CD8-positive, alpha-beta memory T cell (primary cell): ENCODE results near the gene PRKAR1B. TPM values are rescaled to one million over a fixed set of nuclear protein-coding genes. Genes with fewer than 3 reads are reported as not detected.

Source experiments
- CTCF ChIA-PET: fragments of 350-600 bp; sonication (Branson Sonifier 250); formaldehyde crosslinking; loops from one replicate; lab custom pipeline; 2021; ENCODE audit warnings: antibody characterized with exemption; lab: Charles Lee
- POLR2A ChIA-PET: fragments of 350-600 bp; sonication (Branson Sonifier 250); formaldehyde crosslinking; loops from one replicate; lab custom pipeline; 2021; ENCODE audit warnings: antibody characterized with exemption; lab: Charles Lee
- DNase-seq, 5 donors: peaks; one replicate each; pipeline versions ENCODE4 v3.0.0 to v3.0.0-alpha.2; 2020 to 2022; ENCODE audit warnings: mixed read lengths in 1 of 5
- H3K27ac ChIP-seq: one replicate; pipeline ENCODE4 v1.7.0; 2013; ENCODE audit warnings: low read depth, mild to moderate bottlenecking, low read length, moderate library complexity
- H3K27me3 ChIP-seq: 2 replicates; pipeline ENCODE4 v1.7.0; 2013; ENCODE audit warnings: low read length, mild to moderate bottlenecking; ENCODE audit not compliant: insufficient read depth, poor library complexity, severe bottlenecking
- H3K36me3 ChIP-seq: 2 replicates; pipeline ENCODE4 v1.7.0; 2013; ENCODE audit warnings: mild to moderate bottlenecking, low read length, moderate library complexity; ENCODE audit not compliant: insufficient read depth
- H3K4me1 ChIP-seq: 2 replicates; pipeline ENCODE4 v1.7.0; 2013; ENCODE audit warnings: mild to moderate bottlenecking, low read length, moderate library complexity; ENCODE audit not compliant: insufficient read depth
- H3K4me3 ChIP-seq: 2 replicates; pipeline ENCODE4 v1.7.0; 2013; ENCODE audit warnings: mild to moderate bottlenecking, low read length
- H3K9me3 ChIP-seq: 2 replicates; pipeline ENCODE4 v1.7.0; 2013; ENCODE audit warnings: mild to moderate bottlenecking, low read length
- H3K27ac Mint-ChIP-seq, 8 donors: one replicate each; pipeline ENCODE4 v1.8.0; 2020 to 2021; ENCODE audit warnings: mixed read lengths in 8 of 8, mild to moderate bottlenecking in 6 of 8, inconsistent platforms in 3 of 8, moderate library complexity in 3 of 8
- H3K27me3 Mint-ChIP-seq, 2 donors: one replicate each; pipeline ENCODE4 v1.8.0; 2020 to 2021; ENCODE audit warnings: mixed read lengths in 2 of 2, mild to moderate bottlenecking in 1 of 2, moderate library complexity in 1 of 2
- H3K36me3 Mint-ChIP-seq, 3 donors: one replicate each; pipeline ENCODE4 v1.8.0; 2020 to 2021; ENCODE audit warnings: mixed read lengths in 3 of 3, inconsistent platforms in 1 of 3, mild to moderate bottlenecking in 1 of 3
- H3K4me1 Mint-ChIP-seq, 3 donors: one replicate each; pipeline ENCODE4 v1.8.0; 2020 to 2021; ENCODE audit warnings: mixed read lengths in 3 of 3, inconsistent platforms in 1 of 3, mild to moderate bottlenecking in 1 of 3
- H3K4me3 Mint-ChIP-seq, 7 donors: one replicate each; pipeline ENCODE4 v1.8.0; 2020 to 2021; ENCODE audit warnings: mixed read lengths in 7 of 7, mild to moderate bottlenecking in 6 of 7, moderate library complexity in 4 of 7, inconsistent platforms in 2 of 7
- H3K9me3 Mint-ChIP-seq, 5 donors: one replicate each; pipeline ENCODE4 v1.8.0; 2020 to 2022; ENCODE audit warnings: mixed read lengths in 5 of 5, mild to moderate bottlenecking in 3 of 5, moderate library complexity in 2 of 5, inconsistent platforms in 1 of 5
- polyA plus RNA-seq: library from polyadenylated mRNA; unstranded; fragments of 300-500 nt; fragmentation: Illumina TruSeq; gene quantifications from one replicate; pipeline ENCODE4 v1.2.3, GENCODE V29; 2021
- total RNA-seq, 2 experiments: library from RNA; stranded (reverse); gene quantifications; one replicate each; pipeline ENCODE4 v1.2.3, GENCODE V29; 2021

Gene PRKAR1B
- total and polyA plus RNA-seq, 3 experiments from 2014 or later = 8.1 to 32.4 (median 28.3) TPM

- no peaks in the 10 kb centered on the region for H3K27me3 Mint-ChIP-seq
- POLR2A ChIA-PET = no interaction called here
Measured at GRCh38 chr7:690478-691360, 36.4 kb downstream of the PRKAR1B start.

GRCh38 chr7:685540-685939, 41.5 kb downstream of the PRKAR1B start:
- H3K4me1 ChIP-seq = no peaks in the 10 kb centered on the region
- no peak overlapping the region for H3K4me3 Mint-ChIP-seq
- no peak for DNase-seq
- no peak overlapping the region for H3K27ac Mint-ChIP-seq
- peaks cover 18 to 38% (median 28%) of the 10 kb centered on the region in 5 donors for H3K9me3 Mint-ChIP-seq
- H3K4me1 Mint-ChIP-seq = no peaks in the 10 kb centered on the region
- H3K36me3 Mint-ChIP-seq = peaks cover 16 to 44% (median 26%) of the 10 kb centered on the region in 3 donors
- H3K27ac ChIP-seq = no peak overlapping the region
- no peaks in the 10 kb centered on the region for H3K27me3 Mint-ChIP-seq
- H3K27me3 ChIP-seq = no peaks in the 10 kb centered on the region
- peaks cover 11% of the 10 kb centered on the region for H3K9me3 ChIP-seq
- POLR2A ChIA-PET = no interaction called here
- CTCF ChIA-PET = no interaction called here
- no peaks in the 10 kb centered on the region for H3K36me3 ChIP-seq
- no peak overlapping the region for H3K4me3 ChIP-seq

More at GRCh38 chr7:690478-691360, 36.4 kb downstream of the PRKAR1B start:
- H3K4me3 ChIP-seq = no peak overlapping the region
- no peak overlapping the region for H3K27ac ChIP-seq
- H3K4me1 ChIP-seq = no peaks in the 10 kb centered on the region
- H3K9me3 Mint-ChIP-seq = peaks cover 18 to 35% (median 26%) of the 10 kb centered on the region in 5 donors
- H3K36me3 ChIP-seq = no peaks in the 10 kb centered on the region
- CTCF ChIA-PET = interaction anchor here (0.8 kb wide), 1 partner anchor 13 kb away, joined by 3 read pairs; no protein-coding TSS in a partner anchor
- H3K4me1 Mint-ChIP-seq = no peaks in the 10 kb centered on the region
- DNase-seq = peak in 1 of 5 donors; percentile 30
- peaks cover 13 to 34% (median 22%) of the 10 kb centered on the region in 3 donors for H3K36me3 Mint-ChIP-seq
- peaks cover 11% of the 10 kb centered on the region for H3K9me3 ChIP-seq
- no peaks in the 10 kb centered on the region for H3K27me3 ChIP-seq
- H3K4me3 Mint-ChIP-seq = no peak overlapping the region
- peak overlapping the region in 1 of 8 donors; percentile 89 for H3K27ac Mint-ChIP-seq

- H3K4me3 ChIP-seq = no peak overlapping the region
- Mint-ChIP-seq H3K27ac (peak overlapping the region in 1 of 8 donors; percentile 9), H3K4me3 (no peak overlapping the region), H3K9me3 (peaks cover 18 to 33% (median 24%) of the 10 kb centered on the region in 5 donors), H3K27me3 (peaks cover 0 to 1% of the 10 kb centered on the region in 2 donors), H3K4me1 (no peaks in the 10 kb centered on the region), H3K36me3 (peaks cover 19 to 43% (median 28%) of the 10 kb centered on the region in 3 donors)
- POLR2A ChIA-PET = no interaction called here
- no peak overlapping the region for H3K27ac ChIP-seq
- no peaks in the 10 kb centered on the region for H3K36me3 ChIP-seq
- H3K4me1 ChIP-seq = no peaks in the 10 kb centered on the region
- no peak for DNase-seq
- H3K9me3 ChIP-seq = peaks cover 11% of the 10 kb centered on the region
- no peaks in the 10 kb centered on the region for H3K27me3 ChIP-seq
- CTCF ChIA-PET = interaction anchor here (0.7 kb wide), 1 partner anchor 15 kb away, joined by 3 read pairs; no protein-coding TSS in a partner anchor
Measured at GRCh38 chr7:684416-684815, 42.7 kb downstream of the PRKAR1B start.

- CTCF ChIA-PET = interaction anchor here (0.7 kb wide), 1 partner anchor 16 kb away, joined by 3 read pairs; no protein-coding TSS in a partner anchor
- H3K27ac ChIP-seq = no peak overlapping the region
Measured at GRCh38 chr7:683526-684205, 43.4 kb downstream of the PRKAR1B start.

GRCh38 chr7:682810-683209, 44.3 kb downstream of the PRKAR1B start:
- H3K9me3 Mint-ChIP-seq = peaks cover 12 to 25% (median 18%) of the 10 kb centered on the region in 5 donors
- POLR2A ChIA-PET = no interaction called here
- H3K27ac Mint-ChIP-seq = no peak overlapping the region

More at GRCh38 chr7:683526-684205, 43.4 kb downstream of the PRKAR1B start:
- peaks cover 15 to 30% (median 20%) of the 10 kb centered on the region in 5 donors for H3K9me3 Mint-ChIP-seq
- DNase-seq = peak in 1 of 5 donors; percentile 31
- POLR2A ChIA-PET = no interaction called here
- Histone ChIP-seq H3K36me3 (no peaks in the 10 kb centered on the region), H3K4me3 (no peak overlapping the region), H3K4me1 (no peaks in the 10 kb centered on the region), H3K9me3 (peaks cover 10% of the 10 kb centered on the region), H3K27me3 (no peaks in the 10 kb centered on the region)
- H3K27ac Mint-ChIP-seq = peak overlapping the region in 1 of 8 donors; percentile 23
- H3K36me3 Mint-ChIP-seq = peaks cover 21 to 44% (median 30%) of the 10 kb centered on the region in 3 donors
- peaks cover 0 to 1% of the 10 kb centered on the region in 2 donors for H3K27me3 Mint-ChIP-seq
- H3K4me3 Mint-ChIP-seq = no peak overlapping the region
- no peaks in the 10 kb centered on the region for H3K4me1 Mint-ChIP-seq

GRCh38 chr7:681551-682307, 45.4 kb downstream of the PRKAR1B start:
- peak in 1 of 5 donors; percentile 17 for DNase-seq
- Mint-ChIP-seq H3K36me3 (peaks cover 17 to 31% (median 29%) of the 10 kb centered on the region in 3 donors), H3K27me3 (peaks cover 0 to 1% of the 10 kb centered on the region in 2 donors), H3K4me3 (no peak overlapping the region), H3K9me3 (peaks cover 4 to 15% (median 8%) of the 10 kb centered on the region in 5 donors), H3K27ac (no peak overlapping the region), H3K4me1 (no peaks in the 10 kb centered on the region)
- Histone ChIP-seq H3K9me3 (peaks cover 3% of the 10 kb centered on the region), H3K36me3 (no peaks in the 10 kb centered on the region), H3K27ac (no peak overlapping the region), H3K4me1 (no peaks in the 10 kb centered on the region), H3K27me3 (no peaks in the 10 kb centered on the region), H3K4me3 (no peak overlapping the region)
- ChIA-PET CTCF (no interaction called here), POLR2A (no interaction called here)

More at GRCh38 chr7:682810-683209, 44.3 kb downstream of the PRKAR1B start:
- Histone ChIP-seq H3K4me1 (no peaks in the 10 kb centered on the region), H3K9me3 (peaks cover 7% of the 10 kb centered on the region), H3K27me3 (no peaks in the 10 kb centered on the region), H3K27ac (no peak overlapping the region), H3K36me3 (no peaks in the 10 kb centered on the region), H3K4me3 (no peak overlapping the region)
- peaks cover 22 to 42% (median 31%) of the 10 kb centered on the region in 3 donors for H3K36me3 Mint-ChIP-seq
- H3K27me3 Mint-ChIP-seq = peaks cover 0 to 1% of the 10 kb centered on the region in 2 donors
- no peaks in the 10 kb centered on the region for H3K4me1 Mint-ChIP-seq
- H3K4me3 Mint-ChIP-seq = no peak overlapping the region
- DNase-seq = peak in 1 of 5 donors; percentile 28
- CTCF ChIA-PET = no interaction called here

- H3K27ac Mint-ChIP-seq = no peak overlapping the region
- ChIA-PET POLR2A (no interaction called here), CTCF (no interaction called here)
- H3K4me1 Mint-ChIP-seq = no peaks in the 10 kb centered on the region
- peaks cover 16 to 30% (median 26%) of the 10 kb centered on the region in 3 donors for H3K36me3 Mint-ChIP-seq
- Histone ChIP-seq H3K36me3 (no peaks in the 10 kb centered on the region), H3K4me3 (no peak overlapping the region), H3K27ac (no peak overlapping the region), H3K27me3 (no peaks in the 10 kb centered on the region), H3K9me3 (no peaks in the 10 kb centered on the region), H3K4me1 (no peaks in the 10 kb centered on the region)
- H3K27me3 Mint-ChIP-seq = peaks cover 0 to 1% of the 10 kb centered on the region in 2 donors
- no peak overlapping the region for H3K4me3 Mint-ChIP-seq
- peaks cover 0 to 5% (median 0%) of the 10 kb centered on the region in 5 donors for H3K9me3 Mint-ChIP-seq
- peak in 1 of 5 donors; percentile 46 for DNase-seq
Measured at GRCh38 chr7:680411-681127, 46.5 kb downstream of the PRKAR1B start.
